Dermis blood vessel endothelial cell (primary cell): ENCODE measurements around the gene PRSS53. TPM values are rescaled to one million over a fixed set of nuclear protein-coding genes. Genes with fewer than 3 reads are reported as not detected.

Experiments
- DNase-seq: peaks from one replicate; pipeline ENCODE4 v3.0.0; 2010
- total RNA-seq: library from RNA; depleted of rRNA; stranded (reverse); fragments of >200 nt; gene quantifications from 2 replicates; pipeline ENCODE4 v1.2.3, GENCODE V29; 2014

PRSS53 gene
- total RNA-seq, 1 donor from 2014 or later, result 2.0 TPM

DNA sequence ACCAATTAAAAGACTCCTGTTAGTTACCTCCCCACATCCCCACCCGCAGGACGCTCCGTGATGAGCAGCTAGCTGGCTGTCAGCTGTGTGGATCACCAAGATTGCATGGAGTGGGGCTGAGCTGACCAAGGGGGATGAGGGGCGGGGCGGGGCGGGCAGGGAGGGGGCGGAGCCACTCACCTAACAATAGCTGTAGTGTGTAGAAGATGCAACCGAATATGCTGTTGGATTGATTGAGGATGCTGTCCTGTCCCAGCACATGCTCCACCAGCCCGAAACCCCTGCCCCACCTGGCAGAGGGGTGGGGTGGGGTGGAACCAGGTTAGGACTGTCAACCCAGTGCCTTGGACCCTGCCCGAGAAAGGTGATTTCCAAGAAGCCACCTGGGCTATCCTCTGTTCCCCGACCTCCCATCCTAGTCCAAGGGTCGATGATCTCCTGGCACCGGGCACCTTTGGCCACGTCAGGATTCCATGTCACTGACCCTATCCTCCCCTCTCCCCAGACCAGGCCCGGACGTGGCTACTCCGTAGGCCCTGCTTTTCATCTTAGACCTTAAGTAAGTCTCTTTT lies 4.5 kb upstream of the PRSS53 start:
- no peak for DNase-seq

DNA sequence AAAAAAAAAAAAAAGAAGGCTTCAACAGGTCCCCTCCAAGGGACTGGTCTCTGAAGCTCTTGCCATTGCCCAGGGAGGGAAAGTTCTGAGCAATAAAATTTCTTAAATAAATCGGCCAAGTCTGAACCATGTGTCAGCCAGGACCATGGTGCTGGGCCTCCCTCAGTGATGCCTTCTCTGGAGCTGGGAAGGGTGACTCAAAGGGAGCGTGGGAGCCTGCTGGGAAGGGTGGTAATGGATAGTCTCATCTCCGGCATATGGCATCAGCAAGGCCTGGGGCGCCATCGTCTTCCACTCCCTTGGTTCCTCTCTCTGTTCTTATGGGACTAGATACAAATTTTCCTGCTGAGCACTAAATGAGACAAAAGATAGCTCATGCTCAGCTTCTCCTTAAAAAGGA lies 3.6 kb upstream of the PRSS53 start:
- DNase-seq, result no peak

DNA sequence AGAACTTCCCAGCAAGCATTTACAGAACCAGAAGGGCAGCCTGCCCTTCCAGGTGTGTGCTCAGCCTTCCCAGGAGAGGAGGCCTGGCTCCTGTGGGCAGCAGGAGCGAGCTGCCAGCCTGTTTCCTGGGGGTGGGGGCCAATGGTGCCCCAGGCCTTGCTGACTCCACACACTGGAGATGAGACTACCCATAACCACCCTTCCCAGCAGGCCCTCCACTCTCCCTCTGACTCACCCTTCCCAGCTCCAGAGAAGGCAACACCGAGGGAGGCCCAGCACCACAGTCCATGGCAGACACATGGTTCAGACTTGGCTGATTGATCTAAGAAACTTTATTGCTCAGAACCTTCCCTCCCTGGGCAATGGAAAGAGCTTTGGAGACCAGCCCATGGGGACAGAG lies 1.8 kb upstream of the PRSS53 start:
- DNase-seq, result no peak

DNA sequence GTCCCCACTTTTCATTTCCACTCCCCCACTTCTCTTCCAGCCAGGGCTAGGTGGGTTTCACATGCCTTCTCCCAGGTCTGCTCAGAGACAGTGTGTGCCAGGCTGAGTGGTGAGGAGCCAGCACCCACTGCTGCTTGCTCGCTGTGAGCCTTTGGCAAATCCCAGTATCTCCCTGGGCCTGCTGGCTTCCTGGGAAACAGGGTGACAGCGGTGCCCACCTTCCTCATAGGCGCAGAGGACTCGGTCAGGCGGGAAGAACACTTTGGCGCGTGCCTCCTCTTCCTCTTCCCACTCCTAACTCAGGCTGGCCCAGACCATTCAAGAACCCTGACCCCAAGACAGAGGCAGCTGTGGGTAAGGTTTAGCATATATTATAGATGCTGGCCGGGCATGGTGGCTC lies 456 bp upstream of the PRSS53 start:
- no peak for DNase-seq

DNA sequence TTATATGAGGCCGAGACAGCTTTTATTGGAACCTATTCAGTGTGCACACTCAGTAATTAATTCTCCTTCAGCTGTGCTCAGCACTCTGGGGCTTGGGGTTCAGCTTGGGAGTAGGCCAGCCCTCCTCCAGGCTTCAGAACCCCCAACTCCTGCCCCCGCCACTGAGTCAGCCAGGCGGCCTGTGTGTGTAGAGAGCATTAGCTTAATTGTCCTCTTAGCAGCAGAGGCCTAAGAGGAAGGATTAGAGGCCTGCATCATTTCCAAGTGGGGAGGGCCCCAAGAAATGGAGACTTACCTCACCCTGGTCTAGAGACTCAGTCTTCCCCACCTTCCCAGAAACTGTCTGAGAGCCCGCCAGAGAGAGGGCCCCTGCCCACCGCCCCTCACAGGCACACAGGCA lies 772 bp downstream of the PRSS53 start:
- no peak for DNase-seq

DNA sequence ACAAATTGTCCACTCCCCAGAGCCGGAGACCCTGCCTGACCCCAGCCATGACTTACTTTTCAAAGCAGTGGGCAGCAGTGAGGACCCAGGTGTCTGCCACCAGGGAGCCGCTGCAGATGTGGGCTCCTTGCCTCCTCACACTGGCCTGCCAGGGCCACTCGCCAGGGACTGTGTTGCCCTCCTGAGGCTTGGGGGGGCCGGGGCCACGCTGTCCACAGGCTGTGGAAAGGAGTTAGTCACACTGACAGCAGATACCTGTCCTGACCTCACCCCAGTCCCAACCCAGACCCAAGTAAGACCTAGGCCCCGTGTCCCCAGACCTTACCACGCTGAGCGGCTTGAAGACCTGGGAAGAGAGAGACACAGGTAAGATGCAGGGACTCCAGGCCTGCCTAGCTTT lies 1.3 kb downstream of the PRSS53 start:
- no peak for DNase-seq

DNA sequence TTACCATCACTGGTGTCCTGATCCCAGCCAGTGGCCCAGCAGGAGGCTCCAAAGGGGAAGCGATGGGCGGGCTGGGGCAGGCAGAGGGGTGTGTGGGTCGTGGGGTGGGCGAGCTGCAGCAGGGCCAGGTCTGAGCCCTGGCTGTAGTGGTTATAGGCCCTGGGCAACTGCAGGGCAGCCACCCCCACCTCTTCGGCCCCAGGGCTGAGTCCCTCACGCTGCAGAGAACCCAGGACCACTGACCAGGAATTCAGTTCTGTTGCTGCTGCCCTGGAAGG lies 2.2 kb downstream of the PRSS53 start:
- no peak for DNase-seq

DNA sequence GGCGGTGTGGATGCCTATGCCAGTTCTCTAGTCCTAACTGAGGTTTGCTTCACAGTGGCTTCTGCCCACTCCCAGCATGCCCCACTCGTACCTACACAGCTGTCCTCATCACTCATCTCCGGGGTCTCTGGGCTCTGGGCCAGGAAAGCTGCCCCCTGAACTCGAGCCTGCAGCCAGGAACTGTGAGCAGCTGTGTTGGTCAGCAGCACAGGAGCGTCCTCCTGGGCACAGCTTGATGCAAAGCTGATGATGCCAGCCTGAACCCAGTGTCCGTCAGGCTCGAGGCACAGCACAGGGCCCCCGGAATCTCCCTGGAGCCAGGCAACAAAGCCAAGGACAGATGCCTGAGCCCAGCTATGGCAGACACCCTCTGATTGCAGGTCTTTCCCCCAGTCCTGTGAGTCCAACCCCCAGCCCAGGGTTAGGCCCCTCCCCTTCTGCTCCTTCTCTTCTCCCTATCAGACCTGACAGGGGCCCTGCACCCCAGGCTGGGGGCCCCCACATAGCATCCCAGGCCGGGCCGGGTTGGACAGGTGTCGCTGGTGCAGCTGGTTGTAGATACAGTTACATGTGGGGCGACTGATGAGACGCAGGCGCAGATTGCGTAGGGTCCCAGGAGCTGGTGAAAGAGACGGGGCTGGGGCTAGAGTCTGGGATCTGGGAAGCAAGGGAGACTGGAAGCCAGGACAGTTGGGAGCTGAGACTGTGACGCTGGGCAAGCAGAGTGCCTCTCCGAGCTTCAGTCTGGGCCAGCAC lies 2.7 kb downstream of the PRSS53 start:
- DNase-seq, result no peak

DNA sequence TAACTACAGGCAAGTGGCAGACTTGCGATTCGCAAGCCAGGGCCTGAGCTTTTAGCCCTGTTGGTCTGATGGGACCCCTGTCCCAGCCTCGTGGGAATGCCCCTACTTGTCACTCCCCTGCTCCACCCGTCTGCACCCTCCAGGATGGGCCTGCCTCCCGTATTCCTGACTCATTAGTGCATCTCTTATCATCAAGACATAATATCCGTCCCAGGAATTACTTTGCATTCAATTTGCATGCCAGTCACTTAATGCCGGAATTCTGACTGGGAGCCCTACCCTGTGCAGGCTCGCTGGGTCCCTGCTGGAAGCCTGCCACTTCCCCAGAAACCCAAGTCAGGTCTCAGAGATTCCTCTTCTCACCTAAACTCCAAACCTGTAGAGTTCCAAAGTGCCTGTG lies 3.3 kb downstream of the PRSS53 start:
- no peak for DNase-seq

DNA sequence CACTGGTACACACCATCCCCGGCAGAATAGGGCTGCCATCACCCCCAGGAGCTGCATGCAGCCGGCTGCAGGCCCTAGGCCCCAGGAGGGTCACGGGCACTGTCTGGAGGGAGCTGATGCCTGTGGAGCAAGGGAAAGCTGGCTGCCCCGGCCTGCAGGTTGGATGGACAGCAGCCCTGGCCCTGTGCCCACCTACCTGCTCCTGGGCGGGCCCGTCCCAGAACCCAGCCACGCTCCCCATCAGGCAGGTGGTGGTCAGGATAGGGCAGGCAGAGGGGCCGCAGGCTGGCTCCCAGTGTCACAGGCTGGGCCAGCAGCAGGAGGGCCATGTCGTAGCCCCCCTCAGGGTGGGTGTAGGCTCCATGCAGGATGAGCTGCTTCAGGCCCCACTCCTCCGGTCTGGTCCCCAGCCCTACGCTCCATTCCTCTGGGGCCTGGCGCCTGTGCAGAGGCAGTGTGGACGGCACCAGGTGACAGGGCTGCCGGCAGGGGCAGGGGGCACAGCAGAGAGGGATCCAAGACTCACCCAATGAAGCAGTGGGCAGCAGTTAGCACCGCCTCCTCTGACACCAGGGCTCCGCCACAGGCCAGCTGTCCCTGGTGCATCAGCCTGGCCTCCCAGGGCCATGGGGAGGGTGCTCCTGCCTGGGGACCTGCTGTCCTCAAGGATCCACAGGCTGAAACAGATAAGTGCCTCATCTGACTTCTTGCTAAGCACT lies 4.0 kb downstream of the PRSS53 start:
- DNase-seq, result no peak

DNA sequence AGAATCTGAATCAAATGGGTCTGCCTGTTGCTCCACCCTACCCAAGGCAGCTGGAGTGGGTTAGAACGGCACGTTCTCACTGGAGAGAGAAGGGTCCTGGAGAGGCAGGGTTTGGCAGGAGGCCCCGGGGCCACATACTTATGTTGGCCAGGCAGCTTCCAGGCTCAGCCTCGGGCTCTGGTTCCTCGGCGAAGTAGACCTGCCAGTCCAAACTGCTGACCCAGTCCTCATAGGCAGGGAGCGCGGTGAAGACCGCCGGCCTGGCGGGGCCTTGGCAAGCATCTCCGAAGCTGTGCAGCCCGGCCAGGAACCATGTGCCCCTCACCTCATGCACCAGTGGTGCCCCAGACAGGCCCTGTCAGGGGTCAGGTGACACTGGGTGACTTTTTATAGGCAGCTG lies 4.8 kb downstream of the PRSS53 start:
- no peak for DNase-seq

DNA sequence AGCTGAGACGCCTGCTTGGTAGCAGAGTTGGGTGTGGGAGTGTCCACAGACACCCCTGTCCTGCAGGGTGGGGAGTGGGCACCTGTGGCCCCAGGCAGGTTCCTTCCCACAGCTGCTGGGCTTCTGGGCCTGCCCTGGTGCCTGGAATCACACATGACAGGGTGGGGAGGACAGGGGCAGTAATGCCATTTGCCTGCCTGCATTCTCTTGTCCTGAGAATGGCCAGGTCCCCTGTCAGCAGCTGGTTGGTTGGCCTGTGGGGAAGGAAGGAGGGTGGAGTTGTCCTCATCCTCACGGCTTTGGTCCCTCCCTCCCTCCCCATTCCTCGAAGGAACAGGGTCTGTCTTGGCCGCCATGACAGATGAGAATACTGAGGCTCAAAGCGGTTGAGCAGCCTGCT lies 5.2 kb downstream of the PRSS53 start:
- DNase-seq, result no peak

DNA sequence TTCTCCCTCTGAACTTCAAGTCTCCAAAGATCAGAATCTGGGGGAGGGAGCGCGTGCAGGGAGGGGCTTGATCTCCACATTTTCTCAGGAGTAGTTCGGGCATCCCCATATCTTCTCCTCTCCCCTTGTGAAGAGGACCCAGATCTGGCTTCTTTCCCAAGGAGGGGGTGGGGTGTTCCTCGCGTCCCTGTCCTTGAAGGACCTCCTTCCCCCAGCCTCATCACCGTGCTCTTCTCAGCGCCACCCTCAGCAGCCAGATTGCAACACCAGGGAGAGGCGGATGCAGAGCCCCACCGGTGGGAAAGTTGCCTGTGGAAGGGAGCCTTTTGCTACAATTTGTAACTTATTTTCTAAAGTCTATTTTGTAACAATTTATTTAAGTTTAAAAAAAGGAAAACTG lies 5.7 kb downstream of the PRSS53 start:
- no peak for DNase-seq

DNA sequence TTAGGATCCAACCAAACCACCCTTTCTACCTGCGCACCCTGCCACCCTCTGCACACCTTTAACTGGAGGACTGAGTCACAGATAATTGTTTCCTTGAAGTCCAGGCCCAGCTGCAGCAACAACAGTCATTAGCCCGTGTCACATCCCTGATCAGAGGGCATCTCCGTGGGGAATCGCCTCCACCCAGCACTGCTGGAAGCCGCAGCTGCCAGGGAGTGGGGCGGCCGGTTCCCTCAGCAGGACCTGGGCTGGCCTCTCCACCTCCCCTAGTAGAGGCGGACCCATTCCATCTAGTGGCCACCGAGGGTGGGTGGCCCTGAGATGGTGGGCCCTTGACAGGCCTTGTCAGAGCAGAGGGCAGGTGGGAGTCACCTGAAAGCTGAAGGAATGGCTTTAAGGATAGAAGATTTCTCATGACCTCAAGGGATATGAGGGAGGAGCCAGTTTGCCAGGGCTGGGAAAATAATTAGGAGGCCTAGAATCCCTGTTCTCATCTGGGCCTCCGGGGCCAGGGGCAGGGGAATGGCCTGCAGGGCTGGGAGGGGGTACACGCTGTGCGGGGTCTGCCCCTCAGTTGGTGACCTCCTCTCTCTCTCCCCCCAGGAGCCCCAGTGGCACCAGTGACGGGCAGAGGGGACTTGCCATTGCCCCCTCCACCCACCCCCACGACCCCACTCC lies 6.2 kb downstream of the PRSS53 start:
- no peak for DNase-seq

DNA sequence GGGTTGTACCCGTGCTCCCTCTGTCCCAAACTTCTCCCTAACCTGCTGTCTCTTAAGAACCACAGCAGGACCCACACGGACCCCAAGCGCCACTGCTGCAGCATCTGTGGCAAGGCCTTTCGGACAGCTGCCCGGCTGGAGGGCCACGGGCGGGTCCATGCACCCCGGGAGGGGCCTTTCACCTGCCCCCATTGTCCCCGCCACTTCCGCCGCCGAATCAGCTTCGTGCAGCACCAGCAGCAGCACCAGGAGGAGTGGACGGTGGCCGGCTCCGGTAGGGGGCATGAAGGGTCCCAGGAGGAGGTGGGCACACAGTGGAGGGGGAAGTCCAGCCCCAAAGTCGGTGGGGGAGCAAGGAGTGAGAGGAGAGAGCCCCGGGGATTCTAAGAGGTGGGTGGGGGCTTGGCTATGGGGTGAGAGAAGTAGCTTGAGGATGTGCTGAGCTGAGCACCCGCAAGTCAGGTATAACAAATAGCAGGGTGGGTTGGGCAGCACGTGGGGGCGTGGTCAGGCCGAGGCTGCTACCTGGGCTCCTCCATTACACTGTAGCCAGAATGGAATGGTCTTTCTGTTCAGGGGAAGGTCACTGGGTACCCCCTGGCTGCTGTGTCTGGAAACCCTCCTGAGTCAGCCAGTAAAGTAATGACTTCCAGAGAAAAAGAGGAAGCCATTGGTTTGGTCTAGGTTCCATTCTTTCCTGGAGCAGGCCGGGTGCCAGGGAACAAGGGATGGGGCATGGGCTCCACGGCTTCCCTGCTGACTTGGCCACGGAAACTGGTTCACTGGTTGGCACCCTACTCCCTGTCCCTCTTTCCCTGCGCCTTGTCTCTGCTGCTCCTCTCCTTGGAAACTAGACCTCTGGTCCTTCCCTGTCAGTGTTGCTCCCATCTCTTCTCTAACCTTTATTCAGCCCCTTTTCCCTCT lies 7.1 kb downstream of the PRSS53 start:
- peak; percentile 16 for DNase-seq

DNA sequence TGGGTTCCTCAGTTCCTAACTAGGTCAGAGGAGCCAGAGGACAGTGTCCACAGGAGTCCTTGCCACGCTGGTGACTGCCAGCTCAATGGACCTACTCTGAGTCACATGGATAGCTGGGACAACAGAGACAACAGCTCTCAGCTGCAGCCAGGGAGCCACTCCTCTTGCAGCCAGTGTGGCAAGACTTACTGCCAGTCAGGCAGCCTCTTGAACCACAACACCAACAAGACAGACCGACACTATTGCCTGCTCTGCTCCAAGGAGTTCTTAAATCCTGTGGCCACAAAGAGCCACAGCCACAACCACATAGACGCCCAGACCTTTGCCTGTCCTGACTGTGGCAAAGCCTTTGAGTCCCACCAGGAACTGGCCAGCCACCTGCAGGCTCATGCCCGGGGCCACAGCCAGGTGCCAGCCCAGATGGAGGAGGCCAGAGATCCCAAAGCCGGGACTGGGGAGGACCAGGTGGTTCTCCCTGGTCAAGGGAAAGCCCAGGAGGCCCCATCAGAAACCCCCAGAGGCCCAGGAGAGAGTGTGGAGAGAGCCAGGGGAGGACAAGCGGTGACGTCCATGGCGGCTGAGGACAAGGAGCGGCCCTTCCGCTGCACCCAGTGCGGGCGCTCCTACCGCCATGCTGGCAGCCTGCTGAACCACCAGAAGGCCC lies 7.9 kb downstream of the PRSS53 start:
- no peak for DNase-seq

DNA sequence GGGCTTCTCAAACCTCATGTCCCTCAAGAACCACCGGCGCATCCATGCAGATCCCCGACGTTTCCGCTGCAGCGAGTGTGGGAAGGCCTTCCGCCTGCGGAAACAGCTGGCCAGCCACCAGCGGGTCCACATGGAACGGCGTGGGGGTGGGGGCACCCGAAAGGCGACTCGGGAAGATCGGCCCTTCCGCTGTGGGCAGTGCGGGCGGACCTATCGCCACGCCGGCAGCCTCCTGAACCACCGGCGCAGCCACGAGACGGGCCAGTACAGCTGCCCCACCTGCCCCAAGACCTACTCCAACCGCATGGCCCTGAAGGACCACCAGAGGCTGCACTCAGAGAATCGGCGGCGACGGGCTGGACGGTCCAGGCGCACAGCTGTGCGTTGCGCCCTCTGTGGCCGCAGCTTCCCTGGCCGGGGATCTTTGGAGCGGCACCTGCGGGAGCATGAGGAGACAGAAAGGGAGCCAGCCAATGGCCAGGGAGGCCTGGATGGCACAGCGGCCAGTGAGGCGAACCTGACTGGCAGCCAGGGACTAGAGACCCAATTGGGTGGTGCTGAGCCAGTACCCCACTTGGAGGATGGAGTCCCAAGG lies 8.6 kb downstream of the PRSS53 start:
- no peak for DNase-seq

DNA sequence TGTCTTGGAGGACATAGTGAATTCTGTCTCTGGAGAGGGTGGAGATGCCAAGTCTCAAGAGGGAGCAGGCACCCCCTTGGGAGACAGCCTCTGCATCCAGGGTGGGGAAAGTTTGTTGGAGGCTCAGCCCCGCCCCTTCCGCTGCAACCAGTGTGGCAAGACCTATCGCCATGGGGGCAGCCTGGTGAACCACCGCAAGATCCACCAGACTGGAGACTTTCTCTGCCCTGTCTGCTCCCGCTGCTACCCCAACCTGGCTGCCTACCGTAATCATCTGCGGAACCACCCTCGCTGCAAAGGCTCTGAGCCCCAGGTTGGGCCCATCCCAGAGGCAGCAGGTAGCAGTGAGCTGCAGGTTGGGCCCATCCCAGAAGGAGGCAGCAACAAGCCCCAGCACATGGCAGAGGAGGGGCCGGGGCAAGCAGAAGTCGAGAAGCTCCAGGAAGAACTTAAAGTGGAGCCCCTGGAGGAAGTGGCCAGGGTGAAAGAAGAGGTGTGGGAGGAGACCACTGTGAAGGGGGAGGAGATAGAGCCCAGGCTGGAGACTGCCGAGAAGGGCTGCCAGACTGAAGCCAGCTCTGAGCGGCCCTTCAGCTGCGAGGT lies 9.3 kb downstream of the PRSS53 start:
- DNase-seq, result no peak

DNA sequence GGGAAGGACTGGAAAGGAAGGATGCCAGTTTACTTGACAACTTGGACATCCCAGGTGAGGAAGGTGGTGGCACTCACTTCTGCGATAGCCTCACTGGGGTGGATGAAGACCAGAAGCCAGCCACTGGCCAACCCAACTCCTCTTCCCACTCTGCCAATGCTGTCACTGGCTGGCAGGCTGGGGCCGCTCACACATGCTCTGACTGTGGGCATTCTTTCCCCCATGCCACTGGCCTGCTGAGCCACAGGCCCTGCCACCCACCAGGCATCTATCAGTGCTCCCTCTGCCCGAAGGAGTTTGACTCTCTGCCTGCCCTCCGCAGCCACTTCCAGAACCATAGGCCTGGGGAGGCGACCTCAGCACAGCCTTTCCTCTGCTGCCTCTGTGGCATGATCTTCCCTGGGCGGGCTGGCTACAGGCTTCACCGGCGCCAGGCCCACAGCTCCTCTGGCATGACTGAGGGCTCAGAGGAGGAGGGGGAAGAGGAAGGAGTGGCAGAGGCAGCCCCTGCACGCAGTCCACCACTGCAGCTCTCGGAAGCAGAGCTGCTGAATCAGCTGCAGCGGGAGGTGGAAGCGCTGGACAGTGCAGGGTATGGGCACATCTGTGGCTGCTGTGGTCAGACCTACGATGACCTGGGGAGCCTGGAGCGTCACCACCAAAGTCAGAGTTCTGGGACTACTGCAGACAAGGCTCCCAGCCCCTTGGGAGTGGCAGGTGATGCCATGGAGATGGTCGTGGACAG lies 10.0 kb downstream of the PRSS53 start:
- DNase-seq, result no peak

DNA sequence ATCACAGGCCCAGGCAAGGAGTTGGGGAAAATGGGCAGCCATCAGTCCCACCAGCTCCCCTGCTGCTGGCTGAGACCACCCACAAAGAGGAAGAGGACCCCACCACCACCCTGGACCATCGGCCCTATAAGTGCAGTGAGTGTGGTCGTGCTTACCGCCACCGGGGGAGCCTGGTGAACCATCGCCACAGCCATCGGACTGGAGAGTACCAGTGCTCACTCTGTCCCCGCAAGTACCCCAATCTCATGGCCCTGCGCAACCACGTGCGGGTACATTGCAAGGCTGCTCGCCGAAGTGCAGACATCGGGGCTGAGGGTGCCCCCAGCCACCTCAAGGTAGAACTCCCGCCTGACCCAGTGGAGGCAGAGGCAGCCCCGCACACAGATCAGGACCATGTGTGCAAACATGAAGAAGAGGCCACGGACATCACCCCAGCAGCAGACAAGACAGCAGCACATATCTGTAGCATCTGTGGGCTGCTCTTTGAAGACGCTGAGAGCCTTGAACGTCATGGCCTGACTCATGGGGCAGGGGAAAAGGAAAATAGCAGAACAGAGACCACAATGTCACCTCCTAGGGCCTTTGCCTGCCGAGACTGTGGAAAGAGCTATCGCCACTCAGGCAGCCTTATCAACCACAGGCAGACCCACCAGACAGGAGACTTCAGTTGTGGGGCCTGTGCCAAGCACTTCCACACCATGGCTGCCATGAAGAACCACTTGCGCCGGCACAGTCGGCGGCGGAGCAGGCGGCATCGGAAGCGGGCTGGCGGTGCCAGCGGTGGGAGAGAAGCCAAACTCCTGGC lies 10.9 kb downstream of the PRSS53 start:
- DNase-seq, result no peak
